Pancreas (tissue), 10 donors: ENCODE measurements around the gene ZSWIM1. TPM values are rescaled to one million over a fixed set of nuclear protein-coding genes. Genes with fewer than 3 reads are reported as not detected.

Experiments used
- ATAC-seq, 4 donors: fragments of 200-7000 bp; cut with Tn5 transposase; one replicate each; pipeline versions ENCODE4 v1.8.0 to v1.9.1; 2020; ENCODE audit warnings: mild to moderate bottlenecking in 4 of 4, moderate library complexity in 4 of 4
- DNase-seq, 6 donors: peaks; one replicate each; pipeline ENCODE4 v3.0.0-alpha.2; 2020
- FAIRE-seq: peaks from 2 replicates; lab custom pipeline; 2012; peaks lifted over from hg19 to GRCh38; lab: Jason Lieb, UNC
- H3K27ac ChIP-seq, 4 donors: fragments of 200-600 bp; sonication (generic); 1 replicate in 3 of 4; 2 replicates in 1 of 4; pipeline versions ENCODE4 v1.5.0 to v1.8.0; 2020
- H3K27me3 ChIP-seq, 4 donors: fragments of 200-600 bp; one replicate each; pipeline ENCODE4 v1.8.0; 2021
- H3K36me3 ChIP-seq, 3 donors: fragments of 200-600 bp; sonication (generic) in 1 of 3; one replicate each; pipeline versions ENCODE4 v1.5.0 to v1.8.0; 2020 to 2021
- H3K4me1 ChIP-seq, 3 donors: fragments of 200-600 bp; one replicate each; pipeline ENCODE4 v1.8.0; 2021
- H3K4me3 ChIP-seq, 4 donors: fragments of 200-600 bp; sonication (generic) in 2 of 4; one replicate each; pipeline versions ENCODE4 v1.5.0 to v1.8.0; 2020 to 2021
- H3K9me3 ChIP-seq, 4 donors: fragments of 200-600 bp; one replicate each; pipeline ENCODE4 v1.8.0; 2021
- CTCF ChIP-seq, 4 donors: fragments of 200-600 bp; sonication (generic) in 3 of 4; IDR thresholded peaks; one replicate each; pipeline versions ENCODE4 v1.5.0 to v1.8.0; 2021; ENCODE audit warnings: antibody characterized with exemption in 4 of 4
- WGBS, 2 donors: extraction: QIAGEN DNeasy Blood & Tissue Kit; methylation state at CpG; one replicate each; pipeline ENCODE4 v1.1.7; 2013; 5-methylcytosine and 5-hydroxymethylcytosine counted together
- intact Hi-C, 3 donors: fragments of 100-400 bp; cut with DNase I; formaldehyde crosslinking; loops; one replicate each; pipeline versions ENCODE4 v1.11.1 to v1.14.2; 2022
- polyA plus RNA-seq, 2 donors: library from polyadenylated mRNA; stranded (reverse); fragments of 200-250 nt; gene quantifications; one replicate each; pipeline ENCODE4 v1.2.3, GENCODE V29; 2013
- total RNA-seq, 6 donors: library from RNA; stranded (reverse); fragmentation: NEBNext Ultra II Directional in 4 of 6; extraction: Animal tissue kit (Norgen Biotek cat#: 25700) in 4 of 6; gene quantifications; one replicate each; pipeline versions ENCODE4 v1.2.1 to v1.2.4, GENCODE V29; 2021 to 2023
- donor health status: healthy with polysubstance abuse.
- donor health status: DM: no; HTN: no; CAD: no; lungs with moderate emphysema.
- donor health status: DM: no; HTN: no; CAD: no.
- donor health status: control.
- donor health status: control.
- donor health status: Bipolar disorder and iron deficiency.
- donor health status: DM: yes; HTN: yes; CAD: no.
- donor health status: DM: no; HTN: no; CAD: no.
- donor health status: DM: no; HTN: no; CAD: no.
- donor health status: DM: yes; HTN: yes; CAD: no.

Gene ZSWIM1
- total and polyA plus RNA-seq, 8 donors, result 2.4 to 6.0 (median 3.3) TPM

GRCh38 chr20:45886590-45887345, 5.7 kb downstream of the ZSWIM1 start:
- no peak overlapping the region for H3K4me3 ChIP-seq
- H3K9me3 ChIP-seq, result no peaks in the 10 kb centered on the region
- no peak for ATAC-seq
- FAIRE-seq, result no peak
- no peak for DNase-seq
- no peak overlapping the region for H3K27ac ChIP-seq
- peaks cover 0 to 8% (median 6%) of the 10 kb centered on the region in 3 donors for H3K36me3 ChIP-seq
- whole genome bisulfite sequencing, 2 donors, result 89 to 93% methylated on average over 18 to 19 of the region's 19 CpGs
- no peak for TF ChIP-seq CTCF (IDR thresholded peaks at IDR 0.05)
- intact Hi-C loops, result loop anchor here in 1 of 3 donors (5.0 kb wide), 1 partner anchor 81 kb away; no protein-coding TSS in a partner anchor
- no peaks in the 10 kb centered on the region for H3K27me3 ChIP-seq
- peaks cover 1 to 3% (median 1%) of the 10 kb centered on the region in 3 donors for H3K4me1 ChIP-seq

- no peaks in the 10 kb centered on the region for H3K9me3 ChIP-seq
- WGBS, 2 donors, result 87 to 91% methylated on average over 8 of the region's 8 CpGs
- TF ChIP-seq CTCF (IDR thresholded peaks at IDR 0.05), result no peak
- H3K27ac ChIP-seq, result no peak within 1 kb of the TSS
- ATAC-seq, result no peak
- no peak for FAIRE-seq
- no peak for DNase-seq
- no peaks in the 10 kb centered on the region for H3K27me3 ChIP-seq
- H3K4me1 ChIP-seq, result peaks cover 0 to 4% (median 3%) of the 10 kb centered on the region in 3 donors
- no peak within 1 kb of the TSS for H3K4me3 ChIP-seq
- H3K36me3 ChIP-seq, result peaks cover 0 to 8% (median 6%) of the 10 kb centered on the region in 3 donors
- intact Hi-C loops, result loop anchor here in 1 of 3 donors (5.0 kb wide), 1 partner anchor 80 kb away; no protein-coding TSS in a partner anchor
These were observed 6.3 kb downstream of the ZSWIM1 start, which contains the start of gene SPATA25 for GRCh38 chr20:45887346-45887715. Gene SPATA25, minus strand, starts transcription at chr20:45887622. Its CDS starts 32 bp downstream, at chr20:45887590.

- Histone ChIP-seq H3K4me1 (peaks cover 3 to 4% (median 4%) of the 10 kb centered on the region in 3 donors), H3K27me3 (no peaks in the 10 kb centered on the region), H3K27ac (no peak overlapping the region), H3K4me3 (no peak overlapping the region), H3K36me3 (peaks cover 0 to under 1% (median 0%) of the 10 kb centered on the region in 3 donors), H3K9me3 (no peaks in the 10 kb centered on the region)
- intact Hi-C loops, result loop anchor here in 1 of 3 donors (5.0 kb wide), 1 partner anchor 79 kb away; no protein-coding TSS in a partner anchor
- ATAC-seq (no peak), FAIRE-seq (no peak), DNase-seq (no peak)
- TF ChIP-seq CTCF (IDR thresholded peaks at IDR 0.05), result no peak
- WGBS, 2 donors, result 83 to 88% methylated on average over 3 of the region's 3 CpGs
These were observed 7.7 kb downstream of the ZSWIM1 start for GRCh38 chr20:45888681-45889080.

GRCh38 chr20:45890077-45890984, 9.3 kb downstream of the ZSWIM1 start:
- peak; percentile 49 to 57 (median 52) for TF ChIP-seq CTCF (IDR thresholded peaks at IDR 0.05)
- DNase-seq (peak; percentile 73 to 90 (median 84)), ATAC-seq (peak; percentile 77 to 83 (median 80)), FAIRE-seq (no peak)
- Histone ChIP-seq H3K4me3 (peak overlapping the region; percentile 65 to 93 (median 80)), H3K27me3 (no peaks in the 10 kb centered on the region), H3K9me3 (no peaks in the 10 kb centered on the region), H3K36me3 (no peaks in the 10 kb centered on the region), H3K27ac (peak overlapping the region; percentile 61 to 82 (median 75)), H3K4me1 (peaks cover 3 to 4% (median 4%) of the 10 kb centered on the region in 3 donors)
- WGBS, 2 donors, result 1 to 2% methylated on average over 77 to 79 of the region's 79 CpGs
- intact Hi-C loops, result no loop called here
